HG02981 (cell line): ENCODE data around the gene CLDN14.
"Not testable (repeated sequence)": the region's sequence is repeated elsewhere in the genome, so short reads cannot be mapped to it uniquely, and the experiment has no call there.

ENCODE experiments used
- ATAC-seq: cut with Tn5 transposase; IDR thresholded peaks from one replicate; pipeline ENCODE4 v1.9.1; 2021; ENCODE audit warnings: mild to moderate bottlenecking, moderate library complexity; ENCODE audit not compliant: unreplicated experiment

The CLDN14 gene

DNA sequence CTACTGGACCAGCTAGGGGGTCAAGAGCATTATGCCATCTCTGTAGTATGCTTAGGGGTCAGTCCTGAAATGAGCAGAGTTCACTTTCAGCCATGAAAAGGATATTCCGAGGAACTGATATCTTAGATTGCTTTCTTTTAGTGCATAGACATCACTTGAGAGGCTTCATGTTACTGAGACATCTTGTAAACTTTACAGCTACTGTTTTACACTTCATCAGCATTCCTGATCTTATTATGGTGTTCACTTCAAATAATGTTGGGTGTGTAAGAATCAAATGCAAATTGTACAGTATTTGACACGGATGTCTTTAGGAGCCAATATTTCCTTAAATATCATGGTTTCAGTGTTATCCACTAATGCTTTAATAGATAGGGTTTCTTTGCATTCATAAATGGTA is 22.4 kb upstream of the CLDN14 start:
- no peak for ATAC-seq

- ATAC-seq = no peak
Observed at GRCh38 chr21:36501589-36501892, 21.6 kb upstream of the CLDN14 start.

DNA sequence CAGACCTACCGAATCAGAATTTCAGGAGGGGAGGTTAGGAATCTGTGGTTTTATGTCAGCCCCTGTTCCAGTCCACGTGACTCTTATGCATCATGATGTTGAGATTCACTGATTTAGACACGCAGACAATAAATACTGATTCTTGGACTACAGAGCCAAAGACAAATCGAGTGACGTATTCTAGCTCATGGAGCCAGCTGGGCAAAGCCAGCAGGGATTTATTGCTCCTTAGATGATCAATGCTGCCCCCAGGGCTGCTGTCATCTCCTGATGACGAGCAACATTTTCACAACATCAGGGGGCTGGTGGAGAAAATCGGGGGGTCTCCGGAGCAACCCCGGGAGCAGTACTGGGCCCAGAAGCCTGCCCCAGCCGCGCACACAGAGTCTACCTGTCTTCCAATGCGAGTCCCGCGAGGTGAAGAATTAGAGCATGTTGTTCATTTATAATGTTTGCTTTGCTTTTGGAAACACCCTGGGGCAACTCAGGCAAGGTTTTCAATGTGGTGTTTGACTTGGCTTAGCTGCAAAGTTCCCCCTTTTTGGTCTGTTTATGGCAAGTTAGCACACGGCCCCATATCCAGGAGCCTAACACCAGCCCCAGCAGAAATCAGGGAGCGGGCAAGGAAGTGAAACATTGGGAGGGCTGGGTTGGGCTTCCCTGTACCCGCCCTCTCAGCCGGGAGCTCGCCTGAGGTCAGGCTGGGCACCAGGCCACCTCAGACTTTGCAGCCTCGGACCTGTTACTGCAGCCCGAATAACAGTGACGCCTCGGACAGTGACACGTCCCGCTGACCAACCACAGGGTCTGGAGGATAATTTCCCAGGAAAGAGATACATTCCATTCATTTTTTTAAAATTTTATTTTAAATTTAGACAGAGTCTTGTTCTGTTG is 19.9 kb upstream of the CLDN14 start:
- ATAC-seq = no peak

- ATAC-seq = no peak
Observed at GRCh38 chr21:36494557-36494956, 14.6 kb upstream of the CLDN14 start.

DNA sequence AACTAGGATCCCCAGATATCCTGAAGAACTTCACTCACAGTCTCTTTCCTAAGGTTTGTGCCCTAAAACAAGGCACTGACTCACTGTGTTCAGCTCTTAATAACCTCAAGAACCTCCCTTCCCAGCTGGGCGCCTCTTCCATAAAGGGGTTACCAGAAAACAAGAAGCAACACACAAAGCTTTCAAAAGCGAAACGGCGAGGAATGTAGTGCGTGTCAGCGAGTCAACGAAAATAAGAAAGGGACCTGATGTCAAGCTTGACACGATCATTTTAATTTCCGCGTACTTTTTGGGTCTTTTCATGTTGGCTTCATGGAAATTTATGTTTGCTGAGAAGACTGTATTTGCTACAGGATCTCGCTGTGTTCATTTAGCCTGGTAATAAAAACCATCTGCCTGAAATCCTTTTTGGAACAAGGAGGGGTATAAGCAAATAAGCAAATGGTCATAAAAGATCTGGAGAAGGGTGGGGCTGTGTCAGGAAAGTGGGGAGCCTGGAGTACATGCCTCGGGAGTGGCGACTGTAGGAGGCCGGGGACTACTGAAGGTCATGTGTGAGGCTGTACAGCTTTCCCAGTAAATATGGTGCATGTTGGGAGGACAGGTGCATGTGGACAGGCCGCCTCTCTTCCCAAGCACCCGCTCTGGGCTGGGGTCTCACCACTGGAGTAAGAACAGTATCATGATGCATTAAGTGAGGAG is 11.4 kb upstream of the CLDN14 start:
- ATAC-seq = no peak

GRCh38 chr21:36489776-36490165 is 9.8 kb upstream of the CLDN14 start:
- ATAC-seq = no peak

DNA sequence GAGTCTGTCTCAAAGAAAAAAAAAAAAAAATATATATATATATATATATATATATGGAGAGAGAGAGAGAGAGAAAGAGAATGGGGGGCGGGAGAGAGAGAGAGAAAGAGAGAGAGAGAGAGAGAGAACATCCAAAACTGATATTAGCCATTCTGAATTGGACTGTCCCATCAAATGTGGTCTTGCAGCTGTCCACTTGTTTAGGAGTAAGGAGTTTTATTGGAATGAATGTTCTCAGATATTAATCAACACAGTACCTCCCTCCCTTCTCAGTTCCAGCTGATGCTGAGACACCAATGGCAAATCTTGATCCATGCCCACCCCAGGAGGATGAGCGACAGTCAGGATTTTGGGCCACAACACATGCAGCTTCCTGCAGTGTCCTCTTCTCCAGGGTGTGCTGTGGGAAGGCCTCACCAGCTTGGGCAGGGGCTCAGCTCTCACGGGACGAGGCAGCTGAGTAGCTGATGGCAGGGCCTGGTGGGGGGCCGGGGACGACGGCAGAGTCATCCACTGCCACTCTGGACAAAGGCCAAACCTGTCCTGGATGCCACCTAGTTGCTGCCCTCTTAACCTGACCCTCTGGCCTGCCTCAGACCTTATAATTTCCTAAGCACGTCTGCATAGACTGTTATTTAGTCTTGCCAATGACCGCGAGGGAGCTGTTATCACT is 9.3 kb upstream of the CLDN14 start:
- ATAC-seq = no peak

DNA sequence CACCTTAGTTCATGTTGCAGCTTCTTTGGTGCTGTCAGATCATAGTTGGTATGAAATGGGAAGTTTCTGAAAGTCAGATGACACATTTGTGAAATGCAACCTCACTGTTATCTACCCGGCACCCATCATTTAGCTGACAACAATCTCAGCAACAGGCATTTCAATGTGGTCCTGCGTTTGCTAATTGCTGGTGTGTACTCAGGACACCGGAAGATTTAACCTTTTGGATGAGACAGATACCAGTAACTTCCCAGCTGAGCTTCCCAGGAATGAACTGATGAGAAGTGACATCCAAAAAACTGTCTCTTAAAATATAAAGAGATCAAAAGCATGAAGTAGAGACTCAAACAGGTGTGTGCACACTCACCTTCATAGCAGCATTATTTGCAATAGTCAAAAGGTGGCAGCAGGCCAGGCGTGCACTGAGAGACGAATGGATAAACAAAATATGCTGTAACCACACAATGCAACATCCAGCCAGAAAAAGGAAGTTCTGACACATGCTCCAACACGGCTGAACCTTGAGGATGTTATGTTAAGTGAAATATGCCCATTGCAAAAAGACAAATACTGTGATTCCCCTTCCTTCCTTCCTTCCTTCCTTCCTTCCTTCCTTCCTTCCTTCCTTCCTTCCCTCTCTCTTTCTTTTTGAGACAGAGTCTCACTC is 7.9 kb upstream of the CLDN14 start:
- no peak for ATAC-seq

DNA sequence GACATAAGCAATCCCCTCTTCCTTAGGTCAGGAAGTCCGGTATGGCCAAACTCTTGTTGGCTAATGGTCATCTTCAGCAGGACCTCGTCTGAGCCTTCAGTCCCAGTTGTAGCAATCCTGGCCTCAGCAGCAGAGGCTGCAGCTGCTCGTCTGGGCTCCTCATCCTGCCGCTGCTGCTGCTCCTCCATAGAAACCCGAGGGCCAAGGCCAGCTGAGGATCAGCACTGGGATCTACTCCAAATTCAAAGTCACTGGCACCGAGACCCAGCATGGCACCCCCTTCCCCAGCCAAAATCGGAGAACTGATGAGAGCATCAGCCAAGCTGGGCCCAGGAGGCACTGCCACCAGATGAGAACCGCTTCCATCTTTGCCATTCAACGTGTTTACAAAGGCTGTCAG is 6.3 kb upstream of the CLDN14 start:
- ATAC-seq = no peak

- no peak for ATAC-seq
Observed at GRCh38 chr21:36485476-36485875, 5.6 kb upstream of the CLDN14 start.

- ATAC-seq = no peak
Observed at GRCh38 chr21:36483095-36483494, 3.2 kb upstream of the CLDN14 start.

GRCh38 chr21:36482673-36483072 is 2.8 kb upstream of the CLDN14 start:
- no peak for ATAC-seq

DNA sequence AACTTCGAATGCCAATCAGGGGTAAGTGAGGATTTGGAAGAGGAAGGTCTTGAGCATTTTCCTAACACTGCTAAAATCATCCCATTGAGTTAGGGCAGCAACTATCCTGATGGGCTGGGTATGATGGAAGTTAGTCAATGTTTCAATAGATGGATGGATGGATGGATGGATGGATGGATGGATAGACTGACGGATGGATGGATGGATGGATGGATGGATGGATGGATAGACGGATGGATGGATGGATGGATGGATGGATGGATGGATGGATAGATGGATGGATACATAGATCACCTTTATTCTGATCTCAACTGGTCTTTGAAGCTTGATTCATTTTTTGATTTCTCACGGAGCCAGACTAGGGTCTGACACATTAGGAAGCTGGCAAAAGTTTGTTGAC is 2.3 kb upstream of the CLDN14 start:
- no peak for ATAC-seq

GRCh38 chr21:36481639-36482038 is 1.7 kb upstream of the CLDN14 start:
- ATAC-seq = no peak

GRCh38 chr21:36480618-36481017 is 696 bp upstream of the CLDN14 start:
- ATAC-seq = no peak

GRCh38 chr21:36478941-36479340 is 981 bp downstream of the CLDN14 start:
- ATAC-seq = no peak

DNA sequence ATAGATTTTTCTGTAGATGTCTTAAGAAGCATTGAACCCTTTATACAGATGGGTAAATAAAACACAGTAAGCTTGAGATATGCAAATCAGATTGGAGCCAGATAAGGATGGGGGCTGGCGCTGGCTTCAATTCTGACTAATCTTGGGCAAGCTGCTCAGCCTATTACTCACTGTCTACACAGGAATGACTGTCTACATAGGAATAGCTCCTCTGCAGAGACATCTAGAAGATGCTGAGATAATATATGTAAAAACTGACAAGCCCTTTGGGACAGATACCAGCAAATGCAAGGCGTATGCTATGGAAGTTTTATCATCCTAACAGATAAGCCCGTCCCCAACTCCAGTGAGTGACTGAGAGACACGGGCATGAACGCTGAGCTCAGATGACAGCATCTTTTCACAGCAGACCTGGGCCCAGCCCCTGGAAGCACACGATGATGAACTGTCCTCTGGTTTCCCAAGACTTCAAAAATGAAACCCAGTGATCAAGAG is 1.7 kb downstream of the CLDN14 start:
- ATAC-seq = no peak

- ATAC-seq = no peak
Observed at GRCh38 chr21:36477559-36477958, 2.4 kb downstream of the CLDN14 start.

DNA sequence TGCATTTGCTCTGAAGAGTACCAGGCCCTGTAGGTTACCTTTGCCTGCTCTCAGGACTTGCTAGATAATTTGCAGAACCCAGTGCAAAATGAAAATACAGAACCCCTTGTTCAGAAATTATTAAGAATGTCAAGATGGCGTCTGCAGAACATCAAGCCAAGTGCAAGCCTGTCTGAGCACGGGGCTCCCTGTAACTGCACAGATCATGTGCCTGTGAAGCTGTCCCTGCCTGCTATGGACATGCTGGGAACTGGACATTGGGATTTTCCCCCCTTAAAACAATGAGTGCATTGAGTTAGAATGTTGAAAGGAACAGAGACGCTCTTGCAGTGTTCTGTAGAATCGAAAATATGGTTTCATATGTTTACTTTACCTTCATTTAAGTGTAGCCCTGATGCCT is 2.9 kb downstream of the CLDN14 start:
- no peak for ATAC-seq

- ATAC-seq = not testable (repeated sequence)
Observed at GRCh38 chr21:36476541-36476940, 3.4 kb downstream of the CLDN14 start.

- no peak for ATAC-seq
Observed at GRCh38 chr21:36474591-36474990, 5.3 kb downstream of the CLDN14 start.
